Endodermal cell (in vitro differentiated cells): Measurements from ENCODE around the gene GJB6. TPM values are rescaled to one million over a fixed set of nuclear protein-coding genes. Genes with fewer than 3 reads are reported as not detected.

Experiments
- DNase-seq: peaks from one replicate; pipeline ENCODE4 v3.0.0-alpha.2; 2017
- H3K27ac ChIP-seq: 2 replicates; pipeline ENCODE4 v1.5.1; 2013; ENCODE audit warnings: mild to moderate bottlenecking, low read depth, low read length, moderate library complexity
- H3K27me3 ChIP-seq: 2 replicates; pipeline ENCODE4 v1.6.1; 2013; ENCODE audit warnings: mild to moderate bottlenecking, low read length, moderate library complexity; ENCODE audit not compliant: insufficient read depth, control insufficient read depth, poor library complexity, severe bottlenecking
- H3K36me3 ChIP-seq: 2 replicates; pipeline ENCODE4 v1.7.0; 2013; ENCODE audit warnings: mild to moderate bottlenecking, low read length, moderate library complexity; ENCODE audit not compliant: control insufficient read depth, insufficient read depth
- H3K4me1 ChIP-seq: one replicate; pipeline ENCODE4 v1.7.0; 2013; ENCODE audit warnings: low read length; ENCODE audit not compliant: control insufficient read depth, insufficient read depth
- H3K4me3 ChIP-seq: 2 replicates; pipeline ENCODE4 v1.5.1; 2013; ENCODE audit warnings: mild to moderate bottlenecking, low read length, moderate library complexity
- H3K9ac ChIP-seq: 2 replicates; pipeline ENCODE4 v1.6.1; 2013; ENCODE audit warnings: mild to moderate bottlenecking, low read length, moderate library complexity; ENCODE audit not compliant: poor library complexity, severe bottlenecking; ENCODE audit errors: extremely low read depth
- H3K9me3 ChIP-seq: 2 replicates; pipeline ENCODE4 v1.6.1; 2013; ENCODE audit warnings: mild to moderate bottlenecking, low read length, moderate library complexity; ENCODE audit not compliant: control insufficient read depth
- H3K27ac Mint-ChIP-seq: 2 replicates; pipeline ENCODE4 v1.8.0; 2020; ENCODE audit warnings: mixed read lengths
- H3K27me3 Mint-ChIP-seq: 2 replicates; pipeline ENCODE4 v1.8.0; 2021; ENCODE audit warnings: mild to moderate bottlenecking, mixed read lengths; ENCODE audit not compliant: insufficient read depth
- H3K36me3 Mint-ChIP-seq: 2 replicates; pipeline ENCODE4 v1.8.0; 2020; ENCODE audit warnings: low read depth, mixed read lengths
- H3K4me1 Mint-ChIP-seq: 2 replicates; pipeline ENCODE4 v1.8.0; 2020; ENCODE audit warnings: mixed read lengths
- H3K4me3 Mint-ChIP-seq: 2 replicates; pipeline ENCODE4 v1.8.0; 2020; ENCODE audit warnings: mild to moderate bottlenecking, moderate library complexity, mixed read lengths
- H3K9me3 Mint-ChIP-seq: 2 replicates; pipeline ENCODE4 v1.8.0; 2020; ENCODE audit warnings: mild to moderate bottlenecking, mixed read lengths
- CTCF ChIP-seq: fragments of 200-600 bp; sonication (generic); conservative IDR thresholded peaks from 2 replicates; pipeline ENCODE4 v1.5.0; 2021; ENCODE audit warnings: antibody characterized with exemption, mild to moderate bottlenecking
- WGBS, 2 experiments: methylation state at CpG; one replicate each; pipeline versions ENCODE4 v1.1.5 to v1.1.7; 2013; ENCODE audit warnings: missing lambda C conversion rate in 2 of 2, mixed read lengths in 1 of 2; ENCODE audit not compliant: insufficient coverage in 1 of 2, insufficient read length in 1 of 2; 5-methylcytosine and 5-hydroxymethylcytosine counted together
- total RNA-seq, 2 donors: library from RNA; stranded (reverse); fragmentation: NEBNext Ultra II Directional in 1 of 2; extraction: Animal tissue kit (Norgen Biotek cat#: 25700) in 1 of 2; gene quantifications; 2 replicates in 1 of 2; 3 replicates in 1 of 2; pipeline ENCODE4 v1.2.1, GENCODE V29; 2021

The GJB6 gene
- total RNA-seq, 2 donors from 2014 or later = not detected

GRCh38 chr13:20192836-20193161 is 39.3 kb downstream of the GJB6 start, which contains the start of gene GJB2:
GJB2 (minus strand) TSS chr13:20192938; CDS start chr13:20189581, 3,357 bp downstream.
- no peak within 1 kb of the TSS for H3K9ac ChIP-seq
- H3K27me3 Mint-ChIP-seq = peaks cover 90% of the 10 kb centered on the region
- no peak for TF ChIP-seq CTCF

GRCh38 chr13:20192158-20192835 is 39.8 kb downstream of the GJB6 start:
- Mint-ChIP-seq H3K4me1 (peaks cover 19% of the 10 kb centered on the region), H3K36me3 (no peaks in the 10 kb centered on the region), H3K27ac (no peak overlapping the region), H3K27me3 (peaks cover 92% of the 10 kb centered on the region), H3K4me3 (peak overlapping the region; percentile 57), H3K9me3 (no peaks in the 10 kb centered on the region)
- 1 to 2% methylated on average over 23 to 73 of the region's 73 CpGs for WGBS, 2 experiments
- no peak for TF ChIP-seq CTCF
- Histone ChIP-seq H3K9me3 (no peaks in the 10 kb centered on the region), H3K27ac (no peak overlapping the region), H3K4me1 (peaks cover 8% of the 10 kb centered on the region), H3K4me3 (peak overlapping the region; percentile 78), H3K36me3 (no peaks in the 10 kb centered on the region), H3K27me3 (peaks cover 99% of the 10 kb centered on the region), H3K9ac (no peak overlapping the region)
- DNase-seq = peak; percentile 81

More at GRCh38 chr13:20192836-20193161, 39.3 kb downstream of the GJB6 start, which contains the start of gene GJB2:
- Histone ChIP-seq H3K4me1 (peaks cover 8% of the 10 kb centered on the region), H3K27ac (no peak within 1 kb of the TSS), H3K9me3 (no peaks in the 10 kb centered on the region), H3K36me3 (no peaks in the 10 kb centered on the region), H3K4me3 (peak within 1 kb of the TSS; percentile 78), H3K27me3 (peaks cover 95% of the 10 kb centered on the region)
- H3K36me3 Mint-ChIP-seq = no peaks in the 10 kb centered on the region
- no peak within 1 kb of the TSS for H3K27ac Mint-ChIP-seq
- H3K4me3 Mint-ChIP-seq = peak within 1 kb of the TSS; percentile 57
- H3K9me3 Mint-ChIP-seq = no peaks in the 10 kb centered on the region
- DNase-seq = peak; percentile 69
- 0% methylated on average over 39 of the region's 39 CpGs; no CpG with 5 or more reads in 1 of the 2 experiments for whole genome bisulfite sequencing, 2 experiments
- H3K4me1 Mint-ChIP-seq = peaks cover 19% of the 10 kb centered on the region

GRCh38 chr13:20191311-20192157 is 40.6 kb downstream of the GJB6 start:
- peak overlapping the region; percentile 78 for H3K4me3 ChIP-seq
- Mint-ChIP-seq H3K4me3 (peak overlapping the region; percentile 57), H3K27me3 (peaks cover 86% of the 10 kb centered on the region), H3K27ac (no peak overlapping the region), H3K9me3 (no peaks in the 10 kb centered on the region), H3K36me3 (no peaks in the 10 kb centered on the region), H3K4me1 (peaks cover 17% of the 10 kb centered on the region)
- no peaks in the 10 kb centered on the region for H3K36me3 ChIP-seq
- peaks cover 8% of the 10 kb centered on the region for H3K4me1 ChIP-seq
- H3K9me3 ChIP-seq = no peaks in the 10 kb centered on the region
- peaks cover 92% of the 10 kb centered on the region for H3K27me3 ChIP-seq
- H3K27ac ChIP-seq = no peak overlapping the region
- H3K9ac ChIP-seq = no peak overlapping the region
- TF ChIP-seq CTCF = peak; percentile 27
- peak; percentile 65 for DNase-seq
- 40 to 48% methylated on average over 9 to 24 of the region's 24 CpGs for WGBS, 2 experiments
